Measurements from ENCODE around the gene BGN. TPM values are rescaled to one million over a fixed set of nuclear protein-coding genes. Genes with fewer than 3 reads are reported as not detected.

BGN gene
- total RNA-seq, 1 experiment from 2014 or later, result 2.9 TPM

DNA sequence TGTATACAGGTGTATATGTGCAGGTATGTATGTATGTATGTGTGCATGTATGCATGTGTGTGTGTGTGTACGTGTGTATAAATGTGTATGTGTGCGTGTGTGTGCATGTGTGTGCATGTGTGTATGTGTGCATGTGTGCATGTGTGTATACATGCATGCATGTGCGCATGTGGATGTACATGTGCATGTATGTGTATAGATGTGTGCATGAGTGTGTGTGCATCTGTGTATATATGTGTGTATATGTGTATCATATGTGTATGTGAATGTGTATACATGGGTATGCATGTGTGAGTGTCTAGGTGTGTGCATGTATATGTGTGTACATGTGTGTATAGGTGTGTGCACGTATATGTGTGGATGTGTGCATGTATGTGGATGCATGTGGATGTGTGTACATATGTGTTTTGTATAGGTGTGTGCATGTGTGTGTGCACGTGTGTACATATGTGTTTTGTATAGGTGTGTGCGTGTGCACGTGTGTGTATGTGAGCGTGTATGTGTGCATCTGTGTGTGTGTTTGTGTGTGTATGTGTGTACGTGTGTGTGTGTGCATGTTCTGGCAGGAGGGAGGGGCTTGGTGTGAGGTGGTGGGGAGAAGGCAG, 6.0 kb downstream of the BGN start:
- no TSS peak for BruUV-seq (replicated peaks)
- ChIA-PET CTCF (no interaction called here), POLR2A (no interaction called here)
- no peaks in the 10 kb centered on the region for H3K4me1 ChIP-seq (ENCODE audit: control insufficient read depth, insufficient read depth, low read length)
- no peaks in the 10 kb centered on the region for H3K27me3 ChIP-seq (ENCODE audit: control insufficient read depth, insufficient read depth, low read length)
- in situ Hi-C loops (cut with HindIII; ENCODE audit: low pct_unique_long_range_greater_than_20kb, low sequenced_read_pairs) (no loop called here), intact Hi-C loops (cut with micrococcal nuclease; ENCODE audit: unreplicated experiment) (no loop called here)
- no peak overlapping the region for H3K4me3 ChIP-seq (ENCODE audit: low read depth in 2 of 2, low read length in 2 of 2)
- no peaks in the 10 kb centered on the region for H3K9me3 ChIP-seq (ENCODE audit: control insufficient read depth, insufficient read depth, low read depth, low read length)
- no peaks in the 10 kb centered on the region for H3K36me3 ChIP-seq (ENCODE audit: control insufficient read depth, insufficient read depth, low read length)
- no peak overlapping the region for H3K27ac ChIP-seq (ENCODE audit: low read length)
- ATAC-seq (no peak), DNase-seq (ENCODE audit: low read depth, low spot score) (no peak)
- no peak for TF ChIP-seq SIN3A (IDR thresholded peaks at IDR 0.05; ENCODE audit: borderline replicate concordance, insufficient read depth, low read depth, low read length)
- TF ChIP-seq, protein P1, sequence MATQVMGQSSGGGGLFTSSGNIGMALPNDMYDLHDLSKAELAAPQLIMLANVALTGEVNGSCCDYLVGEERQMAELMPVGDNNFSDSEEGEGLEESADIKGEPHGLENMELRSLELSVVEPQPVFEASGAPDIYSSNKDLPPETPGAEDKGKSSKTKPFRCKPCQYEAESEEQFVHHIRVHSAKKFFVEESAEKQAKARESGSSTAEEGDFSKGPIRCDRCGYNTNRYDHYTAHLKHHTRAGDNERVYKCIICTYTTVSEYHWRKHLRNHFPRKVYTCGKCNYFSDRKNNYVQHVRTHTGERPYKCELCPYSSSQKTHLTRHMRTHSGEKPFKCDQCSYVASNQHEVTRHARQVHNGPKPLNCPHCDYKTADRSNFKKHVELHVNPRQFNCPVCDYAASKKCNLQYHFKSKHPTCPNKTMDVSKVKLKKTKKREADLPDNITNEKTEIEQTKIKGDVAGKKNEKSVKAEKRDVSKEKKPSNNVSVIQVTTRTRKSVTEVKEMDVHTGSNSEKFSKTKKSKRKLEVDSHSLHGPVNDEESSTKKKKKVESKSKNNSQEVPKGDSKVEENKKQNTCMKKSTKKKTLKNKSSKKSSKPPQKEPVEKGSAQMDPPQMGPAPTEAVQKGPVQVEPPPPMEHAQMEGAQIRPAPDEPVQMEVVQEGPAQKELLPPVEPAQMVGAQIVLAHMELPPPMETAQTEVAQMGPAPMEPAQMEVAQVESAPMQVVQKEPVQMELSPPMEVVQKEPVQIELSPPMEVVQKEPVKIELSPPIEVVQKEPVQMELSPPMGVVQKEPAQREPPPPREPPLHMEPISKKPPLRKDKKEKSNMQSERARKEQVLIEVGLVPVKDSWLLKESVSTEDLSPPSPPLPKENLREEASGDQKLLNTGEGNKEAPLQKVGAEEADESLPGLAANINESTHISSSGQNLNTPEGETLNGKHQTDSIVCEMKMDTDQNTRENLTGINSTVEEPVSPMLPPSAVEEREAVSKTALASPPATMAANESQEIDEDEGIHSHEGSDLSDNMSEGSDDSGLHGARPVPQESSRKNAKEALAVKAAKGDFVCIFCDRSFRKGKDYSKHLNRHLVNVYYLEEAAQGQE (IDR thresholded peaks at IDR 0.05; ENCODE audit: insufficient read depth in 1 of 2, low read depth in 2 of 2, low read length in 1 of 2), result no peak
- no peak for TF ChIP-seq POLR2AphosphoS5 (IDR thresholded peaks at IDR 0.05; ENCODE audit: low read depth, low read length)
- TF ChIP-seq, protein P2, sequence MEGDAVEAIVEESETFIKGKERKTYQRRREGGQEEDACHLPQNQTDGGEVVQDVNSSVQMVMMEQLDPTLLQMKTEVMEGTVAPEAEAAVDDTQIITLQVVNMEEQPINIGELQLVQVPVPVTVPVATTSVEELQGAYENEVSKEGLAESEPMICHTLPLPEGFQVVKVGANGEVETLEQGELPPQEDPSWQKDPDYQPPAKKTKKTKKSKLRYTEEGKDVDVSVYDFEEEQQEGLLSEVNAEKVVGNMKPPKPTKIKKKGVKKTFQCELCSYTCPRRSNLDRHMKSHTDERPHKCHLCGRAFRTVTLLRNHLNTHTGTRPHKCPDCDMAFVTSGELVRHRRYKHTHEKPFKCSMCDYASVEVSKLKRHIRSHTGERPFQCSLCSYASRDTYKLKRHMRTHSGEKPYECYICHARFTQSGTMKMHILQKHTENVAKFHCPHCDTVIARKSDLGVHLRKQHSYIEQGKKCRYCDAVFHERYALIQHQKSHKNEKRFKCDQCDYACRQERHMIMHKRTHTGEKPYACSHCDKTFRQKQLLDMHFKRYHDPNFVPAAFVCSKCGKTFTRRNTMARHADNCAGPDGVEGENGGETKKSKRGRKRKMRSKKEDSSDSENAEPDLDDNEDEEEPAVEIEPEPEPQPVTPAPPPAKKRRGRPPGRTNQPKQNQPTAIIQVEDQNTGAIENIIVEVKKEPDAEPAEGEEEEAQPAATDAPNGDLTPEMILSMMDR (IDR thresholded peaks at IDR 0.05), result no peak
- no peak for TF ChIP-seq TCF7L2 (IDR thresholded peaks at IDR 0.05; ENCODE audit: low read depth, low read length)

DNA sequence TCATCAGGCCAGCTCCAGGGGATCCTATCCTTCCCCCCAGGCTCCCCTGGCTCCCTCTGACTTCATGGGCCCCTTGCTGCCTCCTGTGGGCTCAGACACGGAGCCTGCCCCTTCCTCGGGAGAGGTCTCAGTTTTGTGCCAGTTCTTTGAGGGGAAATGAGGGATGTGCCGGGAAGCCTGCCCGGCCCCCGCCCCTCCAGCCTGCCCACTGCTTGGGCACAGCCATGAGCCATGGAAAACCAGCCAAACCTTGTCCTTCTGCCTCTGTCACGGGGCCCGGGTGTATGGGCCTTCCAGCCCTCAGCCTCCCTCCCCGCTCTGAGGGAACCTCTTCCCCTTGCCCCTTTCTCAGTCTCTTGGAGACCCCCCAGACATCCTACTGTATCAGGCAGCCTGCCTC, 6.8 kb downstream of the BGN start:
- H3K4me1 ChIP-seq (ENCODE audit: control insufficient read depth, insufficient read depth, low read length), result no peaks in the 10 kb centered on the region
- in situ Hi-C loops (cut with HindIII; ENCODE audit: low pct_unique_long_range_greater_than_20kb, low sequenced_read_pairs) (no loop called here), intact Hi-C loops (cut with micrococcal nuclease; ENCODE audit: unreplicated experiment) (no loop called here)
- H3K27ac ChIP-seq (ENCODE audit: low read length), result no peak overlapping the region
- no peak overlapping the region for H3K4me3 ChIP-seq (ENCODE audit: low read depth in 2 of 2, low read length in 2 of 2)
- TF ChIP-seq POLR2AphosphoS5 (IDR thresholded peaks at IDR 0.05; ENCODE audit: low read depth, low read length) (no peak), SIN3A (IDR thresholded peaks at IDR 0.05; ENCODE audit: borderline replicate concordance, insufficient read depth, low read depth, low read length) (no peak), TCF7L2 (IDR thresholded peaks at IDR 0.05; ENCODE audit: low read depth, low read length) (no peak)
- TF ChIP-seq, protein P1 (IDR thresholded peaks at IDR 0.05; ENCODE audit: insufficient read depth in 1 of 2, low read depth in 2 of 2, low read length in 1 of 2), result no peak
- TF ChIP-seq, protein P2 (IDR thresholded peaks at IDR 0.05), result no peak
- ChIA-PET CTCF (no interaction called here), POLR2A (no interaction called here)
- H3K9me3 ChIP-seq (ENCODE audit: control insufficient read depth, insufficient read depth, low read depth, low read length), result no peaks in the 10 kb centered on the region
- ATAC-seq (no peak), DNase-seq (ENCODE audit: low read depth, low spot score) (no peak)
- no peaks in the 10 kb centered on the region for H3K27me3 ChIP-seq (ENCODE audit: control insufficient read depth, insufficient read depth, low read length)
- H3K36me3 ChIP-seq (ENCODE audit: control insufficient read depth, insufficient read depth, low read length), result no peaks in the 10 kb centered on the region
- BruUV-seq (replicated peaks), result no TSS peak

Data from Panc1 (cell line).